Stomach (tissue), 9 donors: ENCODE measurements around the gene PTPRCAP. TPM values are rescaled to one million over a fixed set of nuclear protein-coding genes. Genes with fewer than 3 reads are reported as not detected.

Experiments used
- DNase-seq, 2 donors: peaks; one replicate each; pipeline versions ENCODE4 v3.0.0 to v3.0.0-alpha.2; 2013 to 2019
- H3K27ac ChIP-seq, 5 donors: fragments of 200-600 bp in 4 of 5; sonication (generic) in 4 of 5; one replicate each; pipeline ENCODE4 v1.5.1; 2013 to 2019; ENCODE audit warnings: mild to moderate bottlenecking in 1 of 5, moderate library complexity in 1 of 5
- H3K27me3 ChIP-seq, 3 donors: fragments of 200-600 bp; sonication (generic); one replicate each; pipeline ENCODE4 v1.5.1; 2017 to 2019; ENCODE audit warnings: mixed run types in 1 of 3
- H3K36me3 ChIP-seq, 4 donors: fragments of 200-600 bp; sonication (generic); 1 replicate in 3 of 4; 2 replicates in 1 of 4; pipeline ENCODE4 v1.5.1; 2016 to 2019
- H3K4me1 ChIP-seq, 4 donors: fragments of 200-600 bp; sonication (generic); one replicate each; pipeline ENCODE4 v1.5.1; 2016 to 2019
- H3K4me3 ChIP-seq, 4 donors: fragments of 200-600 bp; sonication (generic) in 3 of 4; one replicate each; pipeline ENCODE4 v1.5.1; 2016 to 2019; ENCODE audit warnings: mild to moderate bottlenecking in 1 of 4
- H3K9me3 ChIP-seq, 4 donors: fragments of 200-600 bp; sonication (generic); one replicate each; pipeline ENCODE4 v1.5.1; 2016 to 2019
- CTCF ChIP-seq, 7 experiments: fragments of 450-650 bp in 4 of 7; fragments of 200-600 bp in 3 of 7; sonication (generic) in 3 of 7; IDR thresholded peaks; one replicate each; pipeline ENCODE4 v1.5.1; 2016 to 2019; ENCODE audit warnings: antibody characterized with exemption in 7 of 7, control low read depth in 2 of 7, mild to moderate bottlenecking in 1 of 7
- EP300 ChIP-seq: sonication (generic); formaldehyde crosslinking; IDR thresholded peaks from one replicate; pipeline ENCODE4 v1.6.1; 2017; ENCODE audit warnings: antibody characterized with exemption
- POLR2A ChIP-seq, 4 donors: fragments of 450-650 bp; IDR thresholded peaks; one replicate each; pipeline ENCODE4 v1.6.1; 2016; ENCODE audit warnings: antibody characterized with exemption in 4 of 4, control low read depth in 2 of 4, mild to moderate bottlenecking in 1 of 4, moderate library complexity in 1 of 4
- POLR2AphosphoS5 ChIP-seq, 3 donors: sonication (generic); formaldehyde crosslinking; IDR thresholded peaks; one replicate each; pipeline ENCODE4 v1.6.1; 2016; ENCODE audit warnings: antibody characterized with exemption in 3 of 3
- WGBS, 5 donors: extraction: QIAGEN DNeasy Blood & Tissue Kit in 3 of 5; methylation state at CpG; one replicate each; pipeline versions ENCODE4 v1.1.5 to v1.1.7; 2013 to 2018; 5-methylcytosine and 5-hydroxymethylcytosine counted together
- intact Hi-C: fragments of 100-400 bp; cut with DNase I; formaldehyde crosslinking; loops from one replicate; pipeline ENCODE4 v1.15.1; 2023; ENCODE audit warnings: low total_unique reads
- polyA plus RNA-seq, 3 donors: library from polyadenylated mRNA; stranded (reverse); fragments of 200-250 nt; gene quantifications; one replicate each; pipeline ENCODE4 v1.2.3, GENCODE V29; 2013
- total RNA-seq, 5 donors: library from RNA; depleted of rRNA; stranded (reverse); fragments of >200 nt; gene quantifications; one replicate each; pipeline versions ENCODE4 v1.1.0 to v1.2.3, GENCODE V29; 2014 to 2016
- donor health status: healthy with polysubstance abuse.
- donor health status: Bipolar disorder and iron deficiency.
- donor health status: healthy.

PTPRCAP gene
- total and polyA plus RNA-seq, 8 donors = 1.7 to 25.3 (median 9.9) TPM; not detected in 2

- WGBS, 5 donors = 27 to 36% (median 30%) methylated on average over 28 to 44 of the region's 45 CpGs
- peak in 1 of 2 donors; percentile 38 for DNase-seq
- no peak for TF ChIP-seq POLR2AphosphoS5 (IDR thresholded peaks at IDR 0.05)
- TF ChIP-seq POLR2A (IDR thresholded peaks at IDR 0.05) = no peak
- no peak for TF ChIP-seq CTCF (IDR thresholded peaks at IDR 0.05)
- no peak for TF ChIP-seq EP300
- intact Hi-C loops = no loop called here
- H3K27ac ChIP-seq = peak overlapping the region; percentile 88 to 96 (median 95)
- no peaks in the 10 kb centered on the region for H3K9me3 ChIP-seq
- peaks cover 39 to 63% (median 55%) of the 10 kb centered on the region in 4 donors for H3K4me1 ChIP-seq
- peaks cover 4 to 45% (median 45%) of the 10 kb centered on the region in 4 donors for H3K36me3 ChIP-seq
- peak overlapping the region; percentile 77 to 82 (median 78) for H3K4me3 ChIP-seq
- H3K27me3 ChIP-seq = no peaks in the 10 kb centered on the region
Observed at GRCh38 chr11:67442504-67443404, 5.3 kb upstream of the PTPRCAP start.

GRCh38 chr11:67441731-67442351 is 4.4 kb upstream of the PTPRCAP start:
- Histone ChIP-seq H3K4me3 (peak overlapping the region; percentile 77 to 82 (median 78)), H3K27ac (peak overlapping the region in 4 of 5 donors; percentile 91 to 96 (median 96)), H3K36me3 (peaks cover 4 to 54% (median 52%) of the 10 kb centered on the region in 4 donors), H3K9me3 (no peaks in the 10 kb centered on the region), H3K4me1 (peaks cover 39 to 72% (median 60%) of the 10 kb centered on the region in 4 donors), H3K27me3 (no peaks in the 10 kb centered on the region)
- intact Hi-C loops = no loop called here
- 72 to 78% (median 74%) methylated on average over 12 to 28 of the region's 28 CpGs for WGBS, 5 donors
- DNase-seq = peak in 1 of 2 donors; percentile 26
- no peak for TF ChIP-seq POLR2AphosphoS5 (IDR thresholded peaks at IDR 0.05)
- no peak for TF ChIP-seq POLR2A (IDR thresholded peaks at IDR 0.05)
- TF ChIP-seq EP300 = no peak
- TF ChIP-seq CTCF (IDR thresholded peaks at IDR 0.05) = no peak

GRCh38 chr11:67441098-67441563 is 3.6 kb upstream of the PTPRCAP start:
- H3K27me3 ChIP-seq = no peaks in the 10 kb centered on the region
- WGBS, 5 donors = 82 to 87% (median 86%) methylated on average over 17 to 21 of the region's 21 CpGs
- TF ChIP-seq POLR2A (IDR thresholded peaks at IDR 0.05) (no peak), EP300 (no peak), POLR2AphosphoS5 (IDR thresholded peaks at IDR 0.05) (no peak), CTCF (IDR thresholded peaks at IDR 0.05) (no peak)

More at GRCh38 chr11:67441098-67441563, 3.6 kb upstream of the PTPRCAP start:
- peak overlapping the region in 4 of 5 donors; percentile 8 to 96 (median 89) for H3K27ac ChIP-seq
- peak overlapping the region in 1 of 4 donors; percentile 45 for H3K4me3 ChIP-seq
- intact Hi-C loops = no loop called here
- H3K9me3 ChIP-seq = no peaks in the 10 kb centered on the region
- peaks cover 4 to 61% (median 58%) of the 10 kb centered on the region in 4 donors for H3K36me3 ChIP-seq
- DNase-seq = no peak
- H3K4me1 ChIP-seq = peaks cover 39 to 79% (median 64%) of the 10 kb centered on the region in 4 donors
